Measurements from ENCODE around the gene TDG. TPM values are rescaled to one million over a fixed set of nuclear protein-coding genes. Genes with fewer than 3 reads are reported as not detected.

TDG gene
- total RNA-seq, 1 experiment from 2014 or later: 70.3 TPM

- H3K4me3 Mint-ChIP-seq: peak overlapping the region; percentile 97 to 98
- Histone ChIP-seq H4K8ac (replicated peaks; ENCODE audit: insufficient read length, low read depth, low read length) (no peak overlapping the region), H2BK5ac (ENCODE audit: insufficient read length, low read length) (no peak overlapping the region), H4K5ac (ENCODE audit: insufficient read length, low read depth, low read length) (no peak overlapping the region), H3K4ac (ENCODE audit: low read depth, low read length) (peak overlapping the region; percentile 7; the same call in 1 of the 2 replicates), H3K23me2 (ENCODE audit: insufficient read length, low read depth, low read length, poor library complexity, severe bottlenecking) (peaks cover 7% of the 10 kb centered on the region), H2BK12ac (ENCODE audit: insufficient read length, low read depth, low read length) (no peak overlapping the region), H3K27me3 (ENCODE audit: insufficient read depth, low read length) (no peaks in the 10 kb centered on the region), H3K79me1 (ENCODE audit: insufficient read depth, low read depth, low read length, poor library complexity, severe bottlenecking) (peaks cover 4% of the 10 kb centered on the region), H3K14ac (ENCODE audit: insufficient read depth, low read length) (peak overlapping the region; percentile 68; the same call in 1 of the 2 replicates), H3K4me1 (ENCODE audit: insufficient read depth, low read length) (no peaks in the 10 kb centered on the region), H3K56ac (ENCODE audit: insufficient read length, low read depth, low read length) (no peak overlapping the region), H2AFZ (ENCODE audit: low read length) (no peak overlapping the region), H2BK20ac (ENCODE audit: low read depth, low read length, poor library complexity, severe bottlenecking) (no peak overlapping the region), H2BK15ac (ENCODE audit: low read depth, low read length) (no peak overlapping the region), H2AK5ac (ENCODE audit: insufficient read length, low read length) (no peak overlapping the region), H2BK120ac (ENCODE audit: low read depth, low read length, poor library complexity, severe bottlenecking) (no peak overlapping the region), H4K91ac (ENCODE audit: insufficient read length, low read depth, low read length) (no peak overlapping the region), H4K20me1 (ENCODE audit: control insufficient read depth, insufficient read depth, insufficient read length) (no peaks in the 10 kb centered on the region), H3K4me2 (ENCODE audit: insufficient read depth, insufficient read length, low read length) (peak overlapping the region; percentile 94), H3K9ac (ENCODE audit: extremely low read depth, insufficient read length, low read length) (peak overlapping the region; percentile 93), H3K18ac (ENCODE audit: insufficient read length, low read depth, low read length) (no peak overlapping the region), H3T11ph (ENCODE audit: low read length) (no peak overlapping the region), H3K9me3 (ENCODE audit: control insufficient read depth, low read depth, low read length) (no peaks in the 10 kb centered on the region), H3K23ac (ENCODE audit: insufficient read length, low read depth, low read length) (no peak overlapping the region), H3K79me2 (ENCODE audit: insufficient read depth, low read length) (peaks cover 36% of the 10 kb centered on the region; the same call in 1 of the 2 replicates), H3K27ac (ENCODE audit: insufficient read length, low read depth, low read length) (no peak overlapping the region)
- DNase-seq: no peak
- TF ChIP-seq CTCF (conservative IDR thresholded peaks at IDR 0.05): no peak
- no peaks in the 10 kb centered on the region; a peak in 2 of 5 replicates for H3K9me3 Mint-ChIP-seq
- H3K27me3 Mint-ChIP-seq (ENCODE audit: low read depth): no peaks in the 10 kb centered on the region; the same call in 1 of the 2 replicates
- H3K36me3 Mint-ChIP-seq (ENCODE audit: insufficient read depth in 1 of 3, low read depth in 3 of 3): peaks cover 9 to 33% (median 24%) of the 10 kb centered on the region in 3 experiments; a peak in 6 of 7 replicates
- WGBS (ENCODE audit: extremely low coverage, insufficient read length, low lambda C conversion rate): no CpG with 5 or more reads among the region's 3 CpGs
- H3K27ac Mint-ChIP-seq: peak overlapping the region; percentile 99 to 100 (median 99)
- peaks cover 20 to 33% of the 10 kb centered on the region in 2 experiments for H3K4me1 Mint-ChIP-seq
Measured at GRCh38 chr12:103964805-103965204, 867 bp upstream of the TDG start.

Data from H9 (cell line).